Brain microvascular endothelial cell (primary cell): ENCODE data around the gene ALOX15B.
A peak's percentile ranks its signal among the peaks of the same experiment; 100 is the strongest.
"Not testable (repeated sequence)": the region's sequence is repeated elsewhere in the genome, so short reads cannot be mapped to it uniquely, and the experiment has no call there.

Experiments
- DNase-seq: peaks from one replicate; pipeline ENCODE4 v3.0.0-alpha.2; 2020
- H3K27ac ChIP-seq: fragments of 250-450 bp; sonication (Bioruptor Pico); 2 replicates; pipeline ENCODE4 v1.5.1; 2020; ENCODE audit warnings: mild to moderate bottlenecking, moderate library complexity
- H3K27me3 ChIP-seq: fragments of 250-450 bp; sonication (Bioruptor Pico); replicated peaks from 2 replicates; pipeline ENCODE4 v1.5.1; 2020; ENCODE audit warnings: mild to moderate bottlenecking
- H3K36me3 ChIP-seq: fragments of 250-450 bp; sonication (Bioruptor Pico); replicated peaks from 2 replicates; pipeline ENCODE4 v1.5.1; 2020; ENCODE audit warnings: mild to moderate bottlenecking
- H3K4me3 ChIP-seq: 2 replicates; pipeline ENCODE4 v1.5.1; 2011; ENCODE audit warnings: low read depth, mild to moderate bottlenecking, control low read depth, low read length, moderate library complexity
- CTCF ChIP-seq: IDR thresholded peaks from 2 replicates; pipeline ENCODE4 v1.5.1; 2011; ENCODE audit warnings: low read depth, mild to moderate bottlenecking, moderate library complexity, low read length, control low read depth, inconsistent platforms; ENCODE audit errors: missing control alignments
- in situ Hi-C: cut with HindIII; loops from 2 replicates; pipeline ENCODE4 v1.10.0; 2017; ENCODE audit warnings: low sequenced_read_pairs, low pct_ligation_motif_present

ALOX15B gene

GRCh38 chr17:8057691-8058114 is 18.8 kb downstream of the ALOX15B start:
- in situ Hi-C loops = loop anchor here (10.0 kb wide), 1 partner anchor 57 kb away; the partner anchor contains the start of gene ALOXE3
- peaks cover 26% of the 10 kb centered on the region for H3K27me3 ChIP-seq
- peak; percentile 79 for TF ChIP-seq CTCF
- no peak overlapping the region for H3K27ac ChIP-seq
- H3K36me3 ChIP-seq = no peaks in the 10 kb centered on the region
- peak; percentile 77 for DNase-seq
- no peak overlapping the region for H3K4me3 ChIP-seq

- H3K4me3 ChIP-seq = no peak overlapping the region
- in situ Hi-C loops = loop anchor here (10.0 kb wide), 1 partner anchor 56 kb away; the partner anchor contains the start of gene ALOXE3
- no peak for DNase-seq
- peaks cover 34% of the 10 kb centered on the region for H3K27me3 ChIP-seq
- no peaks in the 10 kb centered on the region for H3K36me3 ChIP-seq
- no peak overlapping the region for H3K27ac ChIP-seq
- no peak for TF ChIP-seq CTCF
Measured at GRCh38 chr17:8059131-8059530, 20.3 kb downstream of the ALOX15B start.

GRCh38 chr17:8060274-8060673 is 21.4 kb downstream of the ALOX15B start:
- H3K36me3 ChIP-seq = no peaks in the 10 kb centered on the region
- peak; percentile 63 for DNase-seq
- no peak overlapping the region for H3K4me3 ChIP-seq
- H3K27ac ChIP-seq = no peak overlapping the region
- TF ChIP-seq CTCF = peak; percentile 66
- H3K27me3 ChIP-seq = peaks cover 44% of the 10 kb centered on the region
- in situ Hi-C loops = no loop called here

GRCh38 chr17:8061851-8062250 is 23.0 kb downstream of the ALOX15B start:
- in situ Hi-C loops, H3K36me3 ChIP-seq, DNase-seq, H3K27ac ChIP-seq, H3K4me3 ChIP-seq: not testable (repeated sequence)
- H3K27me3 ChIP-seq = peaks cover 53% of the 10 kb centered on the region

GRCh38 chr17:8062435-8062806 is 23.6 kb downstream of the ALOX15B start:
- in situ Hi-C loops = no loop called here
- Histone ChIP-seq H3K27ac (no peak overlapping the region), H3K36me3 (no peaks in the 10 kb centered on the region), H3K27me3 (peaks cover 55% of the 10 kb centered on the region), H3K4me3 (no peak overlapping the region)
- DNase-seq = peak; percentile 39
- no peak for TF ChIP-seq CTCF

GRCh38 chr17:8062807-8063483 is 24.1 kb downstream of the ALOX15B start:
- Histone ChIP-seq H3K27ac (no peak overlapping the region), H3K4me3 (no peak overlapping the region), H3K36me3 (no peaks in the 10 kb centered on the region), H3K27me3 (peaks cover 55% of the 10 kb centered on the region)
- TF ChIP-seq CTCF = no peak
- in situ Hi-C loops = no loop called here
- no peak for DNase-seq
